GM18526 (cell line): ENCODE measurements around the gene CEP41.

Experiments used
- POLR2A ChIP-seq: IDR thresholded peaks from 3 replicates; pipeline ENCODE4 v1.6.1; 2011; ENCODE audit not compliant: insufficient read length; ENCODE audit errors: extremely low read depth

CEP41 gene

DNA sequence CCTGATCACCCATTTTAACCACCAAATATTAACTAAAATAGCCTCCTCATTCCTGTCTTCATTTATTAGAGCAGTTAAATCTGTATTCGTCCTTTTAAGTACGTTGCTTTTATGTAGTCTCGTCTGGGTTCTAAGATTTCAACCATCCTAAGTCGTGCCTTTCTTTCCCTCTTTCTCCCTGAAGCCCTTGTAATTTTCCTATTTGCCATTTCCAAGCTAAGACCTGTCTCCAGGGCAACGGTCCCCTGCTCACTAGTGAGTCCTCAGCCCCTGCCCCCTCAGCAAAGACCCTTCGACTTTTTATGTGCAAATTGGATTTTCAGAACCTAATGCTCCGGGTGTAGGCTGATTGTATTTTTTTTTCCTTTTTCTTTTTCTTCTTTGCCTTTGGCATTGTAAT, 35.0 kb upstream of the CEP41 start:
- TF ChIP-seq POLR2A: no peak

DNA sequence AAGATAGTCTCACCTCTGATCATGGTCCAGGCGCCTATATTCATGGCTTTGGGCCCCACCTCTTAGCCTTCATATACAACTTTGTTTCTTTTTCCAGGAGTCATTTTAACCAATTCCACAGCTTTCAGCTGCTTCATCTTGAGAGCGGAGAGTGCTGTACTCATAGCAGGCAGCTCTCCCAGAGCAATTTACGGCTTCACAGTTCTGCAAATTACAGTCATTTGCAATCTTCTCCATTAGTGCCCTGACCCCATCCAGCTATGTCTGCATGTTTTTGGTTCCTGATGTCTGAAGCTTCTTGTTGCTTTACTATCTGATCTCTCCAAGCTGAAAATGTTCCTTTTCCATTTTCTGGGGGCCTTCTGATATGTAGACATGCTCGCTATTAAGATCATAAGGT, 33.1 kb upstream of the CEP41 start:
- TF ChIP-seq POLR2A: no peak

GRCh38 chr7:130473289-130473688, 32.5 kb upstream of the CEP41 start:
- no peak for TF ChIP-seq POLR2A

DNA sequence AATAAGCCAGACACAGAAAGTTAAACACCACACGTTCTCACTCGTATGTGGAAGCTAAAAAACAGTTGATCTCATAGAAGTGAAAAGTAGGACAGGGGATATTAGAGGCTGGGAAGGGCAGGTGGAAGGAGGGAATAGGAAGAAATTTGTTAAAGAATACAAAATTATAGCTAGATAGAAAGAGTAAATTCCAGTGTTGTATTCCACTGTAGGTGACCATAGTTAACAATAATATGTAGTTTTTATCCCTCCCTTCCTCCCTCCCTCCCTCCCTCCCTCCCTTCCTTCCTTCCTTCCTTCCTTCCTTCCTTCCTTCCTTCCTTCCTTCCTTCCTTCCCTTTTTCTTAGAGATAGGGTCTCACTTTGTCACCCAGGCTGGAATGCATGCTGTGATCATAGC, 31.2 kb upstream of the CEP41 start:
- no peak for TF ChIP-seq POLR2A

GRCh38 chr7:130468612-130469011, 27.8 kb upstream of the CEP41 start:
- TF ChIP-seq POLR2A: no peak

- no peak for TF ChIP-seq POLR2A
Measured at GRCh38 chr7:130463553-130464434, 23.0 kb upstream of the CEP41 start.

GRCh38 chr7:130461272-130461671, 20.5 kb upstream of the CEP41 start:
- TF ChIP-seq POLR2A: no peak

GRCh38 chr7:130458257-130458656, 17.4 kb upstream of the CEP41 start:
- TF ChIP-seq POLR2A: no peak

DNA sequence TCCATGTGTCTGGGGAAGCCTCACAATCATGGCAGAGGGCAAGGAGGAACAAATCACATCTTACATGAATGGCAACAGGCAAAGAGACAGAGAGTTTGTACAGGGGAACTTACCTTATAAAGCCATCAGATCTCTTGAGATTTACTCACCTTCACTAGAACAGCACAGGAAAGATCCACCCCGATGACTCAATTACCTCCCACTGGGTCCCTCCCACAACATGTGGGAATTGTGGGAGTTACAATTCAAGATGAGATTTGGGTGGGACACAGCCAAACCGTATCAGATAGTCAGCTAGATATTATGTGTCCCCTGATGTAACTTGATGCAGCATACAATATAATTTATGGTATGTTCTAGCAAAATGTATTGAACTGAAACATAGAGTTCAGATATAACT, 14.1 kb upstream of the CEP41 start:
- TF ChIP-seq POLR2A: no peak

DNA sequence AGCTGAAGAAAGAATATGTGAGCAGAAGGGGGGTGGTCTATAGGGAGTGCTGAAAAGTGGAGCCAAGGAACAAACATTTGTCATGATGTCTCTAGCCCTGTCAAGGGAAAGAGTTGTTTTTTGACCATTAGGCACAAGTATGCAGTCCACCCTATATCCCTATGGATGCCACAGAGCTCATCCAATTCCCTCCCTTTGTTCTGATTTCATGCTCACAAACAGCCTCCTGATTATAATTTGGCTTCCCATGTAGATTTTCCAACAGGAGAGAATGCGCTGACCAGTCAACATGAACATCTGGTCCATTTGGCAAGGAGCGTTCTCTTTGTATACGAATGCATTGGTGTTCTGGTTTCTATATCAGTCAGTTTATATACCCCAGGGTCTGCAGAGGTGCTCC, 12.1 kb upstream of the CEP41 start:
- no peak for TF ChIP-seq POLR2A

GRCh38 chr7:130446259-130446658, 5.4 kb upstream of the CEP41 start:
- TF ChIP-seq POLR2A: no peak

- no peak for TF ChIP-seq POLR2A
Measured at GRCh38 chr7:130444751-130445407, 4.1 kb upstream of the CEP41 start.

- no peak for TF ChIP-seq POLR2A
Measured at GRCh38 chr7:130444234-130444633, 3.4 kb upstream of the CEP41 start.

DNA sequence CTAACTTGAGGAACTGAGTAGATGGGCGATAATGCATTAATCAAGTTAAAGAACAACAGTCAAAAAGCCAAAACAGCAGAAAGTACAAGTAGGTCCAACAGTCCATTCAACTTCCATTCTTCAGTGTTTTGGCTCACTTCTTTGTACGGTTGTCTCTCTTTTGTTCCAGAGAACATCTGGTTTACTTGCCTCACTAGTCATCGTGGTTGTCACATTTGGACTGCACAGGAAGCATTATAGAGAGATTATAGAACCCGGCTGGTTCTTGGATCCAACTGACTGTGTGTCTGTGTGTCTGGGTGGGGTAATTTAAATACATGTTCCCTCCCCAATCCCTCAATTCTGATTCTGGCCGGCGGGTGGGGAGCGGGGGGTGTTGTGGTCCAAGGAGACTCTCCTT, 1.8 kb upstream of the CEP41 start:
- no peak for TF ChIP-seq POLR2A

DNA sequence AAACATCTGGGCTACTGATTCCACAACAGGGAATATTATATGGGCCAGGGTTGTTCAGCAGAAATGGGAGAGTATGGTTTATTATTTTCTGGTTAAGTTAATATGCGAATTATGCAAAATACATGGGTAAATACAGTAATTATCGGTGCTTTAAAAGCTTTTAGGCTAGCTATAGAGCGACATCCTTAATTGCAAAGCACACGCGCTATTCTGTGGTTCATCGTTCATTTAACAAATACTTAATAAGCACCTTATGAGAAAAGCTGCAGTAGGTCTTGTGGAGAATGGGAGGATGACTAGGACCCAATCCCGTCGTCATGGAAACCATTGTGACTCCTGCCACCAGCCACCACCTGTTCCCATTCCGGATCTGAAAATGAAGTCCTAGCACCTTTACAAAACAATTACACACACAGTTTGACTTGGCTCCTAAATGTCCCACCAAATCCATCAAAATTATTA, 623 bp upstream of the CEP41 start:
- TF ChIP-seq POLR2A: no peak

GRCh38 chr7:130436253-130436652, 4.6 kb downstream of the CEP41 start:
- TF ChIP-seq POLR2A: no peak
